Measurements from ENCODE around the gene PYROXD2.

Gene PYROXD2

GRCh38 chr10:98446151-98446660 lies 31.2 kb upstream of the PYROXD2 start:
- Histone ChIP-seq H3K4me2 (ENCODE audit: low read length) (peak overlapping the region; percentile 58), H3K4me1 (no peaks in the 10 kb centered on the region), H3K36me3 (ENCODE audit: control insufficient read depth, insufficient read depth, low read length) (no peaks in the 10 kb centered on the region), H3K9ac (no peak overlapping the region), H3K27me3 (ENCODE audit: control insufficient read depth, insufficient read depth, low read length) (no peaks in the 10 kb centered on the region), H3K79me2 (no peaks in the 10 kb centered on the region), H3K27ac (peak overlapping the region; percentile 62), H3K9me3 (ENCODE audit: control insufficient read depth, low read length) (no peaks in the 10 kb centered on the region), H3K4me3 (ENCODE audit: low read depth, low read length) (peak overlapping the region; percentile 58), H2AFZ (peak overlapping the region; percentile 92)
- TF ChIP-seq, protein P1, sequence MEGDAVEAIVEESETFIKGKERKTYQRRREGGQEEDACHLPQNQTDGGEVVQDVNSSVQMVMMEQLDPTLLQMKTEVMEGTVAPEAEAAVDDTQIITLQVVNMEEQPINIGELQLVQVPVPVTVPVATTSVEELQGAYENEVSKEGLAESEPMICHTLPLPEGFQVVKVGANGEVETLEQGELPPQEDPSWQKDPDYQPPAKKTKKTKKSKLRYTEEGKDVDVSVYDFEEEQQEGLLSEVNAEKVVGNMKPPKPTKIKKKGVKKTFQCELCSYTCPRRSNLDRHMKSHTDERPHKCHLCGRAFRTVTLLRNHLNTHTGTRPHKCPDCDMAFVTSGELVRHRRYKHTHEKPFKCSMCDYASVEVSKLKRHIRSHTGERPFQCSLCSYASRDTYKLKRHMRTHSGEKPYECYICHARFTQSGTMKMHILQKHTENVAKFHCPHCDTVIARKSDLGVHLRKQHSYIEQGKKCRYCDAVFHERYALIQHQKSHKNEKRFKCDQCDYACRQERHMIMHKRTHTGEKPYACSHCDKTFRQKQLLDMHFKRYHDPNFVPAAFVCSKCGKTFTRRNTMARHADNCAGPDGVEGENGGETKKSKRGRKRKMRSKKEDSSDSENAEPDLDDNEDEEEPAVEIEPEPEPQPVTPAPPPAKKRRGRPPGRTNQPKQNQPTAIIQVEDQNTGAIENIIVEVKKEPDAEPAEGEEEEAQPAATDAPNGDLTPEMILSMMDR (IDR thresholded peaks at IDR 0.05) = no peak

- Histone ChIP-seq H3K36me3 (ENCODE audit: control insufficient read depth, insufficient read depth, low read length) (no peaks in the 10 kb centered on the region), H3K4me2 (ENCODE audit: low read length) (no peak overlapping the region), H2AFZ (no peak overlapping the region), H3K79me2 (no peaks in the 10 kb centered on the region), H3K4me1 (no peaks in the 10 kb centered on the region), H3K27me3 (ENCODE audit: control insufficient read depth, insufficient read depth, low read length) (no peaks in the 10 kb centered on the region), H3K4me3 (ENCODE audit: low read depth, low read length) (no peak overlapping the region), H3K27ac (peak overlapping the region; percentile 62), H3K9me3 (ENCODE audit: control insufficient read depth, low read length) (no peaks in the 10 kb centered on the region), H3K9ac (no peak overlapping the region)
- TF ChIP-seq, protein P1 (IDR thresholded peaks at IDR 0.05) = no peak
Observed at GRCh38 chr10:98445200-98445812, 30.3 kb upstream of the PYROXD2 start.

GRCh38 chr10:98444314-98445006 lies 29.5 kb upstream of the PYROXD2 start:
- Histone ChIP-seq H3K36me3 (ENCODE audit: control insufficient read depth, insufficient read depth, low read length) (no peaks in the 10 kb centered on the region), H3K4me2 (ENCODE audit: low read length) (no peak overlapping the region), H3K27ac (no peak overlapping the region), H3K4me3 (ENCODE audit: low read depth, low read length) (no peak overlapping the region), H3K79me2 (no peaks in the 10 kb centered on the region), H3K4me1 (no peaks in the 10 kb centered on the region), H3K9ac (no peak overlapping the region), H3K27me3 (ENCODE audit: control insufficient read depth, insufficient read depth, low read length) (no peaks in the 10 kb centered on the region), H3K9me3 (ENCODE audit: control insufficient read depth, low read length) (no peaks in the 10 kb centered on the region), H2AFZ (no peak overlapping the region)
- TF ChIP-seq, protein P1 (IDR thresholded peaks at IDR 0.05) = no peak

GRCh38 chr10:98438715-98439114 lies 23.7 kb upstream of the PYROXD2 start:
- no peaks in the 10 kb centered on the region for H3K9me3 ChIP-seq (ENCODE audit: control insufficient read depth, low read length)
- no peak overlapping the region for H3K4me3 ChIP-seq (ENCODE audit: low read depth, low read length)
- TF ChIP-seq, protein P1 (IDR thresholded peaks at IDR 0.05) = no peak
- no peaks in the 10 kb centered on the region for H3K27me3 ChIP-seq (ENCODE audit: control insufficient read depth, insufficient read depth, low read length)
- H3K79me2 ChIP-seq = no peaks in the 10 kb centered on the region
- H3K4me1 ChIP-seq = no peaks in the 10 kb centered on the region
- H3K4me2 ChIP-seq (ENCODE audit: low read length) = no peak overlapping the region
- no peaks in the 10 kb centered on the region for H3K36me3 ChIP-seq (ENCODE audit: control insufficient read depth, insufficient read depth, low read length)
- H3K27ac ChIP-seq = no peak overlapping the region
- no peak overlapping the region for H2AFZ ChIP-seq
- H3K9ac ChIP-seq = no peak overlapping the region
